Mesendoderm (in vitro differentiated cells): ENCODE measurements around the gene PIEZO2.
A peak's percentile ranks its signal among the peaks of the same experiment; 100 is the strongest.

Experiments
- DNase-seq: peaks from one replicate; pipeline ENCODE4 v3.0.0; 2013
- H2AK5ac ChIP-seq: 2 replicates; pipeline ENCODE4 v1.6.1; 2013; ENCODE audit warnings: low read length, inconsistent platforms
- H2BK120ac ChIP-seq: 2 replicates; pipeline ENCODE4 v1.6.1; 2013; ENCODE audit warnings: low read depth, mild to moderate bottlenecking, low read length, moderate library complexity, mixed read lengths
- H2BK15ac ChIP-seq: replicated peaks from 2 replicates; pipeline ENCODE4 v1.6.1; 2013; ENCODE audit warnings: low read depth, mild to moderate bottlenecking, moderate library complexity
- H2BK5ac ChIP-seq: 2 replicates; pipeline ENCODE4 v1.6.1; 2013; ENCODE audit warnings: low read length, inconsistent platforms
- H3K18ac ChIP-seq: 2 replicates; pipeline ENCODE4 v1.6.1; 2013; ENCODE audit warnings: mild to moderate bottlenecking, low read length, mixed read lengths
- H3K23ac ChIP-seq: one replicate; pipeline ENCODE4 v1.6.1; 2013; ENCODE audit warnings: low read length
- H3K27ac ChIP-seq: 2 replicates; pipeline ENCODE4 v1.5.1; 2013; ENCODE audit warnings: low read depth, mild to moderate bottlenecking, inconsistent platforms, low read length, moderate library complexity
- H3K27me3 ChIP-seq: 2 replicates; pipeline ENCODE4 v1.6.1; 2013; ENCODE audit warnings: low read length, control low read depth, mild to moderate bottlenecking, inconsistent platforms; ENCODE audit not compliant: insufficient read depth, poor library complexity
- H3K36me3 ChIP-seq: 2 replicates; pipeline ENCODE4 v1.6.1; 2013; ENCODE audit warnings: low read length, inconsistent platforms; ENCODE audit not compliant: control insufficient read depth, insufficient read depth
- H3K4ac ChIP-seq: one replicate; pipeline ENCODE4 v1.6.1; 2013; ENCODE audit warnings: low read depth, mild to moderate bottlenecking, low read length, moderate library complexity
- H3K4me1 ChIP-seq: 2 replicates; pipeline ENCODE4 v1.6.1; 2013; ENCODE audit warnings: low read depth, low read length, inconsistent platforms; ENCODE audit not compliant: control insufficient read depth
- H3K4me2 ChIP-seq: 2 replicates; pipeline ENCODE4 v1.6.1; 2013; ENCODE audit warnings: low read length
- H3K4me3 ChIP-seq: 2 replicates; pipeline ENCODE4 v1.5.1; 2013; ENCODE audit warnings: mild to moderate bottlenecking, low read length
- H3K56ac ChIP-seq: one replicate; pipeline ENCODE4 v1.6.1; 2013; ENCODE audit warnings: low read length
- H3K79me1 ChIP-seq: 2 replicates; pipeline ENCODE4 v1.6.1; 2013; ENCODE audit warnings: low read length, inconsistent platforms
- H3K79me2 ChIP-seq: 2 replicates; pipeline ENCODE4 v1.6.1; 2013; ENCODE audit warnings: mild to moderate bottlenecking, low read length; ENCODE audit not compliant: control insufficient read depth, insufficient read depth
- H3K9ac ChIP-seq: 2 replicates; pipeline ENCODE4 v1.6.1; 2013; ENCODE audit warnings: low read length, inconsistent platforms
- H4K5ac ChIP-seq: one replicate; pipeline ENCODE4 v1.6.1; 2013; ENCODE audit warnings: low read length
- H4K8ac ChIP-seq: one replicate; pipeline ENCODE4 v1.6.1; 2013; ENCODE audit warnings: low read depth, mild to moderate bottlenecking, control low read depth, low read length, moderate library complexity
- WGBS: extraction: QIAGEN DNeasy Blood & Tissue Kit; methylation state at CpG from one replicate; pipeline ENCODE4 v1.1.7; 2013; ENCODE audit warnings: low lambda C conversion rate, missing lambda C conversion rate; ENCODE audit not compliant: insufficient coverage; ENCODE audit errors: extremely low coverage; 5-methylcytosine and 5-hydroxymethylcytosine counted together

Gene PIEZO2

DNA sequence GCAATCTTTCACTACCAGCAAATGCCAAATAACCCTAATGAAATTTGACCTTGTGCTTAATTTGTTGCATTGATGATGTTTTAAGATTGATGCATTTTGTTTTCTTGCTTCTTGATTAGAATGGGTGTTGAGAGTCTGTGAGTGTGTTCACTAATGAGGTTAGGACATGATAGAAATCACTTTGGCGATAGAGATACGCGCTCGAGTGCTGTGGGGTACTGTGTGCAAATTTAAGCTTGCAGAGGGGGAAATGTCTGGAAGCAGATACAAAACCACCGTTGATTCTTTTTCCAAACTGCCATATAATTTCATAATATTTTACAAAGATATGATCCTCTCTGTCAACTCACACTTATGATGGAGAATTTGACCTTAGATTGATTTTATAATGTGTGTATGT lies 200.9 kb downstream of the PIEZO2 start:
- no peak overlapping the region for H2BK15ac ChIP-seq
- no peak overlapping the region for H3K56ac ChIP-seq
- DNase-seq: no peak
- H3K4ac ChIP-seq: no peak overlapping the region
- H3K79me2 ChIP-seq: no peaks in the 10 kb centered on the region
- no peaks in the 10 kb centered on the region for H3K79me1 ChIP-seq
- no peak overlapping the region for H4K8ac ChIP-seq
- H3K4me3 ChIP-seq: no peak overlapping the region
- H3K18ac ChIP-seq: no peak overlapping the region
- no CpG with 5 or more reads among the region's 5 CpGs for WGBS
- no peaks in the 10 kb centered on the region for H3K36me3 ChIP-seq
- H4K5ac ChIP-seq: no peak overlapping the region
- no peak overlapping the region for H3K23ac ChIP-seq
- H3K27me3 ChIP-seq: no peaks in the 10 kb centered on the region
- H2BK5ac ChIP-seq: no peak overlapping the region
- H3K4me2 ChIP-seq: no peak overlapping the region
- H3K4me1 ChIP-seq: peaks cover 3% of the 10 kb centered on the region
- H3K9ac ChIP-seq: no peak overlapping the region
- H2AK5ac ChIP-seq: no peak overlapping the region
- H2BK120ac ChIP-seq: no peak overlapping the region
- no peak overlapping the region for H3K27ac ChIP-seq

DNA sequence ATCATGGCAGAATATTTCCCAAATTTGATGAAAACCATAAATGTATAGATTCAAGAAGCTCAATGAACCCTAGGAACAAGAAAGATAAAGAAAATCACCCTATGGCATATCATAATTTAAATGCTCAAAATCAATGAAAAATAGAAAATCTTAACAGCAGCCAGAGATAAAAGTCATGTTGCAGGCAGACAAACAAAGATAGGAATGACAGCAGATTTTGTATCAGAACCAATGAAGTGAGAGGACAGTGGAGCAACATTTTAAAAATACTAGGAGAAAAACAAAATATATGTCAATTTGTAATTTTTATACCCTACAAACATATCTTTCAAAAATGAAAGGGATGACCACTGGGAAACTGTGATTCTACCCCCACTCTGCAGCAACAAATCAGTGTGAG lies 203.3 kb downstream of the PIEZO2 start:
- Histone ChIP-seq H2AK5ac (no peak overlapping the region), H2BK15ac (no peak overlapping the region), H3K4me2 (no peak overlapping the region), H4K8ac (no peak overlapping the region), H3K56ac (no peak overlapping the region), H3K4ac (no peak overlapping the region), H2BK5ac (no peak overlapping the region), H3K27ac (no peak overlapping the region), H3K4me1 (peaks cover 3% of the 10 kb centered on the region), H3K79me1 (no peaks in the 10 kb centered on the region), H4K5ac (no peak overlapping the region), H2BK120ac (no peak overlapping the region), H3K18ac (no peak overlapping the region), H3K36me3 (no peaks in the 10 kb centered on the region), H3K23ac (no peak overlapping the region), H3K9ac (no peak overlapping the region), H3K79me2 (no peaks in the 10 kb centered on the region), H3K4me3 (peak overlapping the region; percentile 2), H3K27me3 (no peaks in the 10 kb centered on the region)
- no peak for DNase-seq

DNA sequence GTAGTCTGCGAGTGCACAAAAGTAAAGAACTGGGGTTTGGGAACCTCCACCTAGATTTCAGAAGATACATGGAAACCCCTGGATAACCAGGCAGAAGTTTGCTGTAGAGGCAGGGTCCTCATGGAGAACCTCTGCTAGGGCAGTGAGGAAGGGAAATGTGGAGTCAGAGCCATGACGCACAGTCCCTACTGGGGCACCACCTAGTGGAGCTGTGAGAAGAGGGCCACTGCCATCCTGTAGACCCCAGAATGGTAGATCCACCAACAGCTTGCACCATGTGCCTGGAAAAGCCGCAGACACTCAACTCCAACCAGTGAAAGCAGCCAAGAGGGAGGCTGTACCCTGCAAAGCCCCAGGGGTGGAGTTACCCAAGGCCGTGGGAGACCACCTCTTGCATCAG lies 206.4 kb downstream of the PIEZO2 start:
- Histone ChIP-seq H2AK5ac (no peak overlapping the region), H2BK5ac (no peak overlapping the region), H3K23ac (no peak overlapping the region), H3K79me2 (no peaks in the 10 kb centered on the region), H3K27ac (no peak overlapping the region), H2BK120ac (no peak overlapping the region), H3K4me1 (no peaks in the 10 kb centered on the region), H3K27me3 (no peaks in the 10 kb centered on the region), H3K4me2 (no peak overlapping the region), H3K79me1 (no peaks in the 10 kb centered on the region), H4K8ac (no peak overlapping the region), H3K36me3 (no peaks in the 10 kb centered on the region), H2BK15ac (no peak overlapping the region), H3K4ac (no peak overlapping the region), H3K18ac (no peak overlapping the region), H3K9ac (no peak overlapping the region), H4K5ac (no peak overlapping the region), H3K56ac (no peak overlapping the region), H3K4me3 (no peak overlapping the region)
- no CpG with 5 or more reads among the region's 4 CpGs for WGBS
- no peak for DNase-seq

DNA sequence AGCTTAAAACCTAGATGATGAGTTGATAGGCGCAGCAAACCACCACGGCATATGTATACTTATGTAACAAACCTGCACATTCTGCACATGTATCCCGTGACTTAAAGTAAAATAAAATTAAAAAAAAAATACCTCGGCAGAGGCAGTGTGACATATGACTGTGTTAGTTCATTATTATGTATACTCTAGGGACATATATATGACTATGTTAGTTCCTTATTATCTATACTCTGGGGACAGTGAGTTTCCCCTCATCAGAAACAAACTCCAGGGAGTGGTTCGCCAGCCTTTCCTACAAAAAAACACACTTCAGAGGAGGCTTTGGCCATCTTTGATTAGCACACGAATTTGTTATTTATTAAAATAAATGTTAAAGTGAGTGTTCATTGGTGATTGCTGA lies 209.5 kb downstream of the PIEZO2 start:
- H2AK5ac ChIP-seq: no peak overlapping the region
- H3K23ac ChIP-seq: no peak overlapping the region
- H2BK15ac ChIP-seq: no peak overlapping the region
- no peaks in the 10 kb centered on the region for H3K79me1 ChIP-seq
- 100% methylated on average over 1 of the region's 6 CpGs for WGBS
- H3K4me2 ChIP-seq: no peak overlapping the region
- H3K9ac ChIP-seq: no peak overlapping the region
- no peak overlapping the region for H3K27ac ChIP-seq
- H4K5ac ChIP-seq: no peak overlapping the region
- no peak overlapping the region for H3K4ac ChIP-seq
- no peak overlapping the region for H4K8ac ChIP-seq
- H3K79me2 ChIP-seq: no peaks in the 10 kb centered on the region
- H3K4me3 ChIP-seq: no peak overlapping the region
- H3K27me3 ChIP-seq: no peaks in the 10 kb centered on the region
- H2BK5ac ChIP-seq: no peak overlapping the region
- H2BK120ac ChIP-seq: no peak overlapping the region
- peaks cover 2% of the 10 kb centered on the region for H3K4me1 ChIP-seq
- DNase-seq: no peak
- H3K18ac ChIP-seq: no peak overlapping the region
- no peaks in the 10 kb centered on the region for H3K36me3 ChIP-seq
- no peak overlapping the region for H3K56ac ChIP-seq

DNA sequence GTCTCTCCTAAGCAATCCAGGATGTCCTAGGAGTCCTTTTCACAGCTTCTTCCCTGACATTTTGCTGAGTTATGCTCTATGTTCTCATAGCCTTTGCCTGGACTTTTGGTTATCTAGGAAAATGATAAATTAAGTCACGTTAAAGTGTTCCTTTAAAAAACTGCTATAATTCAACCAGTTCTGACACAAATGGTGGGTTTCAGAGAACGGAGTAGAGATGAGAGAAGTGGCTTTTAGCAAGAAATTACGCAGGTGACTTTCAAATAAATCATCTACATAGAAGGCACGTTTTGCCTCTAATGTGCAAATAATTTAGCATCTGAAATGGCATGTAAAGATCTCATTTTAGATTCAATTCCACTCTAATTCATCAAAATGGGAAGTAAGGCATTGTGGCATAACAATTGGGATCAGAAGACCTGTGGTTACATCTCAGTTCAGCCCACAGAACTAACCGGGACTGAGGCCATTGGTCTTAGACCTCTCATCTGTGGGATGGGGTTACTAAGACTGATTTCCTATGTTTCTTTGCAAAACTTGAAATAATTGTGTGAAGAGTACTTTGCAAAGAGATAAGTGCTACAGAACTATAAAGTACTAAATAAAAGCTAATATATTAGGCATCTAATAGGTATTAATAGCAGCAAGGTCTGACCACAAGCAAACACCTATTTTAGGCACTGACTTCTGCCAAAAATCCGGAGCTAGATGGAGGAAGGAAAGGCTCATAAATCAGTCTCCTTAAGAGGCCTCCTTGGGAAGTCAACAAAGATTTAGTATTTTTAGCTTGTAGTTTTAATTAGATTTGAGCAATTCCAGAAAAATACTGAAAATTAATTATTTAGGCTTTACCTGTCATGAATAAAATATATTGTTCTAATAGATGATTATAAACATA lies 211.4 kb downstream of the PIEZO2 start:
- WGBS: no CpG with 5 or more reads among the region's 6 CpGs
- no peaks in the 10 kb centered on the region for H3K27me3 ChIP-seq
- no peak overlapping the region for H3K27ac ChIP-seq
- no peak overlapping the region for H2BK5ac ChIP-seq
- H4K8ac ChIP-seq: no peak overlapping the region
- no peak overlapping the region for H3K9ac ChIP-seq
- DNase-seq: no peak
- H4K5ac ChIP-seq: no peak overlapping the region
- H3K56ac ChIP-seq: no peak overlapping the region
- no peaks in the 10 kb centered on the region for H3K79me2 ChIP-seq
- no peak overlapping the region for H2AK5ac ChIP-seq
- H3K36me3 ChIP-seq: no peaks in the 10 kb centered on the region
- no peak overlapping the region for H3K23ac ChIP-seq
- H2BK120ac ChIP-seq: no peak overlapping the region
- no peak overlapping the region for H2BK15ac ChIP-seq
- no peak overlapping the region for H3K4me2 ChIP-seq
- H3K79me1 ChIP-seq: no peaks in the 10 kb centered on the region
- H3K4ac ChIP-seq: no peak overlapping the region
- no peak overlapping the region for H3K18ac ChIP-seq
- H3K4me3 ChIP-seq: no peak overlapping the region
- H3K4me1 ChIP-seq: peaks cover 2% of the 10 kb centered on the region
